Rectal smooth muscle tissue (tissue), 1 donor: ENCODE results near the gene CPM.

Experiments
- H3K27ac ChIP-seq: one replicate; pipeline ENCODE4 v1.7.0; 2013; ENCODE audit warnings: low read depth, low read length, inconsistent platforms
- H3K27me3 ChIP-seq: one replicate; pipeline ENCODE4 v1.7.0; 2013; ENCODE audit warnings: low read length; ENCODE audit not compliant: control insufficient read depth, insufficient read depth
- H3K36me3 ChIP-seq: one replicate; pipeline ENCODE4 v1.7.0; 2013; ENCODE audit warnings: low read length; ENCODE audit not compliant: control insufficient read depth, insufficient read depth
- H3K4me1 ChIP-seq: one replicate; pipeline ENCODE4 v1.7.0; 2013; ENCODE audit warnings: low read length; ENCODE audit not compliant: control insufficient read depth, insufficient read depth
- H3K4me3 ChIP-seq: one replicate; pipeline ENCODE4 v1.7.0; 2013; ENCODE audit warnings: low read length
- H3K9ac ChIP-seq: one replicate; pipeline ENCODE4 v1.7.0; 2013; ENCODE audit warnings: low read length

Gene CPM

DNA sequence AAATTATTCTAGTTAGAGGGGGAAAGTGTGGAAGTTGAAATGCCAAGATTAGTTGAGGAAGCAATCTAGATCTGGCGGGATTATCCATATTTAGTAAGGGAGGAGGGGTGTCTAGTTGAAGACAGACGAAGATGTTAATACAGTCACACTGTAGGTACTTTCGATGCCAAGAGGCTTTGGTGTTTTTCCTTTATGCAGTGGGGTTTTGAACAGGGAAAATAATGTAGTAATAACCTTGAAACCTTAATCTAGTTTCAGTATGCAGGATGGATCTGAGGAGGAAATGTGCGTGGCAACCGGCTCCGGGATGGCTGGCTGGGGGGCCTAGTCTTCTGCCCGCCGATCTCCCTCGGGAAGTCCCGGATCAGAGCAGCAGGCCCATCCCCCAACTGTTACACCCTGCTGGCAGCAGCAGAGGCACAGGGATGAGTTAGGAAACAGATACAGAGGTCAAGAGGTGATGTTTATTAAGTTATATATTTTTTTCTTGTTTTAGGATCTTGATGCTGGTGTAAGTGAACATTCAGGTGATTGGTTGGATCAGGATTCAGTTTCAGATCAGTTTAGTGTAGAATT is 97.5 kb downstream of the CPM start:
- H3K27ac ChIP-seq = no peak overlapping the region
- H3K36me3 ChIP-seq = peaks cover 18% of the 10 kb centered on the region
- no peak overlapping the region for H3K9ac ChIP-seq
- no peak overlapping the region for H3K4me3 ChIP-seq
- no peaks in the 10 kb centered on the region for H3K4me1 ChIP-seq
- H3K27me3 ChIP-seq = no peaks in the 10 kb centered on the region

DNA sequence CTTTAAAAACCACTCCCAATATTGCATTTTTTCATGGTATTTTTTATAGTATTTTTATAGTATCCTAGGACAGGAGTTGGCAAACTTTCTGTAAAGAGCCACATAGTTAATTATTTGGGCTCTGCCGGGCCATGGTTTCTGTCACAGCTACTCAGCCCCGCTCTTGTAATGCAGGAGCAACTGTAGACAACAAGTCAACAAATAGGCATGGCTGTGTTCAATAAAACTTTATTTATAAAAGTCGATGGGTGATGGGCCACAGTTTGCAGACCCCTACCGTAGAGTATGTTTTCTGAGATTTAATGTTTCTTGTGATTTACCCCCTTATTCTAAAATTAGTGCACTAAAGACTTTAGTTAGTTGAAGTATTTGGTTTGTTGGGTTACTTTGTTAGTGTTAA is 99.5 kb downstream of the CPM start:
- H3K36me3 ChIP-seq = peaks cover 13% of the 10 kb centered on the region
- no peaks in the 10 kb centered on the region for H3K4me1 ChIP-seq
- H3K27me3 ChIP-seq = no peaks in the 10 kb centered on the region
- H3K9ac ChIP-seq = no peak overlapping the region
- no peak overlapping the region for H3K27ac ChIP-seq
- H3K4me3 ChIP-seq = no peak overlapping the region

DNA sequence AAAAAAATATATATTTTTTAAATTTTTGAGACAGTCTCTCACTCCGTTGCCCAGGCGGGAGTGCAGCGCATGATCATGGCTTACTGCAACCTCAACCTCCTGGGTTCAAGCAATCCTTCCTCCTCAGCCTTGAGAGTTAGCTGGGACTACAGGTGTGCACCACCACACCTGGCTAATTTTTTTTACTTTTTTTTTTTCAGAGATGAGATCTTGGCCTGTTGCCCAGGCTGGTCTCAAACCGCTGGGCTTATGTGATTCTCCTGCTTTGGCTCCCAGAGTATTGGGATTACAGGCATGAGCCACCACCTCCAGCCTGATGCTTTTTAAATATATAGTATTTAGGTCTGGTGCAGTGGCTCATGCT is 100.5 kb downstream of the CPM start:
- no peak overlapping the region for H3K4me3 ChIP-seq
- no peak overlapping the region for H3K9ac ChIP-seq
- H3K4me1 ChIP-seq = no peaks in the 10 kb centered on the region
- H3K27ac ChIP-seq = no peak overlapping the region
- peaks cover 7% of the 10 kb centered on the region for H3K36me3 ChIP-seq
- H3K27me3 ChIP-seq = no peaks in the 10 kb centered on the region

DNA sequence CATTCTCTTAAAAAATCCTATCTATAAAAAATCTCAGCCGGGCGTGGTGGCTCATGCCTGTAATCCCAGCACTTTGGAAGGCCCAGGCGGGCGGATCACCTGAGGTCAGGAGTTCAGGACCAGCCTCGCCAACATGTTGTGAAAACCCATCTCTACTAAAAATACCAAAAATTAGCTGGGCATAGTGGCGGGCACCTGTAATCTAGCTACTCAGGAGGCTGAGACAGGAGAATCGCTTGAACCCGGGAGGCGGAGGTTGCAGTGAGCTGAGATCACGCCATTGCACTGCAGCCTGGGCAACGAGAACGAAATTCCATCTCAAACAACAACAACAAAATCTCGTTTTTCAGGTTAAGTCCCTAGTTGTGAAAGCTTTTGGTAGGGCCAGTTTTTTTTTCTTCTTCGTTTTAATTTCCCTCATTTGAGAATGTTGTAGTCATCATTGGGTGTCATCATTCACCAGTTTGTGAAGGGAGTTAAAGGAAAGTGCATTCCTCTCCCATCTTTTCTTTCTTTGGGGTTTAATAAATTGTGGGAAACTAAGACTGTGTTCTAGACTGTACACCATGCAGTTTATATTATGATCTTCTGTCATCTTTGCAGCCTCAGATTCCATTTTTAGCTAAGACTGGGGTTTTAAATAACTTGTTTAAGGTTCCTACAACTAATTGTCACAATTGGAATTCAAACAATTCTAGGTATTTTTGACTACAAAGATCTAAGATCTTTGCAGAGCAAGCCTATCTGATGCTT is 101.0 kb downstream of the CPM start:
- no peak overlapping the region for H3K9ac ChIP-seq
- H3K36me3 ChIP-seq = peaks cover 7% of the 10 kb centered on the region
- H3K4me3 ChIP-seq = no peak overlapping the region
- H3K27ac ChIP-seq = no peak overlapping the region
- H3K4me1 ChIP-seq = no peaks in the 10 kb centered on the region
- H3K27me3 ChIP-seq = no peaks in the 10 kb centered on the region

DNA sequence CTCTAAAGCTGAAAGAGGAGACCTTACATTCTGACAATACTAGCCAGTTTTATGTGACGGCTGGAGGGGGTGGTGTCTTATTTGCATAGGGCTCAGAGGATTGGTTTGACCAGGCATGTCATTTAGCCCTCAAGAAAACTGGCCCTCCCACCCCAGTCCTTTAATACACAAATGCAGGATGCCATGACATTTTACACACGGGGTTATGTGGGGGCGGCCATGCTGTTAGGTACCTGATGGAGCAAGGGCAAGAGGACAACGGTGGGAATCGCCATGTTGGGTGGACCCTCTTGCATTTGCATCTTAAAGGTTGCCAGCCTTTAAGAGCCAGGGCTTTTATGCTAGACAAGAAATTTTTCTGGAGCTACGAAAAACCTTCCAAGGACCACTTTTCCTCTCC is 101.7 kb downstream of the CPM start:
- no peaks in the 10 kb centered on the region for H3K27me3 ChIP-seq
- H3K27ac ChIP-seq = no peak overlapping the region
- H3K36me3 ChIP-seq = peaks cover 5% of the 10 kb centered on the region
- no peaks in the 10 kb centered on the region for H3K4me1 ChIP-seq
- no peak overlapping the region for H3K9ac ChIP-seq
- no peak overlapping the region for H3K4me3 ChIP-seq

DNA sequence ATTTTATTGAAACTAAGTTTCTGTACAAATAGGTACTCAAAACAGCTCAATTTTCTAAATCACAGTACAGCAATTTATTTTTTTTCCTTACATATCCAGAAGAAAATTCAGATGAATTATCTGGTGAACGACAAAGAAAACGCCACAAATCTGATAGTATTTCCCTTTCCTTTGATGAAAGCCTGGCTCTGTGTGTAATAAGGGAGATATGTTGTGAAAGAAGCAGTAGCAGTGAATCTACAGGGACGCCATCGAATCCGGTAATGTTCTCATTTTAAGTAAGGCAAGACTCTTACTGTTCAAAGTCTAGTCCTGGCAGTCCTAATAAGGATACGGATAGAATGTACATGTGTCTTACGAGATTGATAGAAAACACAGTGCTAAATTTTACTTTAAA is 104.3 kb downstream of the CPM start:
- H3K4me1 ChIP-seq = no peaks in the 10 kb centered on the region
- H3K36me3 ChIP-seq = peaks cover 14% of the 10 kb centered on the region
- no peak overlapping the region for H3K4me3 ChIP-seq
- H3K9ac ChIP-seq = no peak overlapping the region
- H3K27ac ChIP-seq = no peak overlapping the region
- no peaks in the 10 kb centered on the region for H3K27me3 ChIP-seq

DNA sequence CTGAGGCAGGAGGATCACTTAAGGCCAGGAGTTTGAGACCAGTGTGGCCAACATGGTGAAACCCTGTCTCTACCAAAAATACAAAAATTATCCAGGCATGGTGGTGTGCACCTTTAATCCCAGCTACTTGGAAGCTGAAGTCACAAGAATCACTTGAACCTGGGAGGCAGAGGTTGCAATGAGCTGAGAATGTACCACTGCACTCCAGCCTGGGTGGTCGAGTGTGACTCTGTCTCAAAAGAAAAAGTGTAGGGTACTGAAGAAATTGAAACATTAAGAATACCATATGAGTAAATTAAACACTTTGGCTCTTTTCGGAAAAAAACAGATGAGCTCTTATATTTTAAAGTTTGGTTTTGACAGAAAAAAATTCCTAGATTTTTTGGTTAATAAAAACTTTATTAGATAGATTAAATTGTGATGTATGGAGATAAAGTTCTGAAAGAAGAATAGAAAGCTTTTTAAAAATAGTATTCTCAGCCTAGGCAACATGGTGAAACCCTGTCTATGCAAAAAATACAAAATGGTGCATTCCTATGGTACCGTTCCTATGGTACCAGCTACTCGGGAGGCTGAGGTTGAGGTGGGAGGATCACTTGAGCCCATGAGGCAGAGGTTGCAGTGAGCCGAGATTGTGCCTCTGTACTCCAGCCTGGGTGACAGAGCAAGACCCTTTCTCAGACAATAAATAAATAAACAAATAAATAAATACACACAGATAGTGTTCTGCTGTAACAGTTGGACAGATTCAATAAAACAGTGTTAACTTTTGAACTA is 104.9 kb downstream of the CPM start:
- Histone ChIP-seq H3K4me1 (no peaks in the 10 kb centered on the region), H3K36me3 (peaks cover 15% of the 10 kb centered on the region), H3K27ac (no peak overlapping the region)

DNA sequence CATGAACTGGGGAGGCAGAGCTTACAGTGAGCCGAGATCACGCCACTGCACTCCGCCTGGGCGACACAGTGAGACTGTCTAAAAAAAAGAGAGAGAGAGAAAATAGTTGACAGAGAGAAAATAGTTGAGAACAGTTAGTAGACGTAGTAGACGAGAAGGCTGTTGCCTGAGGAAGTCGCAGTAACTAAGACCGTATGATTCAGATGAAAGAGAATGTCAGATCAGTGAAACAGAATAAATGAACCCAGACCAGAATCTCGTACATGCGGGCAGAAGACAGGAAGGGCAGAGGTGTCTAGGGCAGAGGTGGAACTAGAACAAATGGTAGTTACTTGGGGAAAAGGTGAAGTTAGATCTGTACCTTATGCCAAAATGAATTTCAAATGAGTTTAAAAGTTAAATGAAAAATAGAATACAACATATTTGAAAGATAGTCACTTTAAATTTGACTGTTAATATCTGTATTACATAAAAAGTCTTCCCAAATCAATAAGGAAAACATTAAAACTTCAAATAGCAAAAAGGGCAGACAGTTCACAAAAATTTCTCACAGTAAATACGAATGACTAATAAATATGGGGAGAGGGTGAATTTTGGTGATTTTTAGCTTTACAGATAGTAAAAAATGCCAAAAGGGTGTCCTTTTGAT is 107.3 kb downstream of the CPM start:
- no peak overlapping the region for H3K27ac ChIP-seq
- H3K27me3 ChIP-seq = no peaks in the 10 kb centered on the region
- H3K4me1 ChIP-seq = no peaks in the 10 kb centered on the region
- H3K9ac ChIP-seq = no peak overlapping the region
- no peak overlapping the region for H3K4me3 ChIP-seq
- peaks cover 11% of the 10 kb centered on the region for H3K36me3 ChIP-seq

More for the DNA sequence above, 104.9 kb downstream of the CPM start:
- Histone ChIP-seq H3K4me3 (no peak overlapping the region), H3K27me3 (no peaks in the 10 kb centered on the region), H3K9ac (no peak overlapping the region)

DNA sequence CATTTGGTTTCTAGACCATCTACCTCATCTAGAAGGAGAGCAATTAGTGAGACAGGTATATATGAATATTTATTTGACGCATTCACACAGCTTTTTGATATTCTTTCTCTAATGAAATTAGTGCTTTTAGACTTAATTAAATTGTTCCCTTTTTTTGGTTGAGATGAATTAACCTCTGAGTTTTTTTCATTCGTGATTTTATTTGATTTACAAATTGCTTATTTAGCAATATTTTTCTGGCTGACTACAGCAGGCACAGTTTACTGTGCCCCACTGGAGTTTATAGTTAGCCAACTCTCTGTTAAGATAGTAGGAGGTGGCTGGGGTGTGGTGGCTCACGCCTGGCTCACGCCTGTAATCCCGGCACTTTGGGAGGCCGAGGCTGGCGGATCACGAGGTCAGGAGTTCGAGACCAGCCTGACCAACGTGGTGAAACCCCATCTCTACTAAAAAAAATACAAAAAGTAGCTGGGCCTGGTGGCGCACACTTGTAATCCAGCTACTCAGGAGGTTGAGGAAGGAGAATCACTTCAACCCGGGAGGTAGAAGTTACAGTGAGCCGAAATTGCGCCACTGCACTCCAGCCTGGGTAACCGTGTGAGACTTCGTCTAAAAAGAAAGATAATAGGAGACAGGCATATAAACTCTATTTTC is 108.2 kb downstream of the CPM start:
- H3K4me3 ChIP-seq = no peak overlapping the region
- H3K27me3 ChIP-seq = no peaks in the 10 kb centered on the region
- peaks cover 13% of the 10 kb centered on the region for H3K36me3 ChIP-seq

DNA sequence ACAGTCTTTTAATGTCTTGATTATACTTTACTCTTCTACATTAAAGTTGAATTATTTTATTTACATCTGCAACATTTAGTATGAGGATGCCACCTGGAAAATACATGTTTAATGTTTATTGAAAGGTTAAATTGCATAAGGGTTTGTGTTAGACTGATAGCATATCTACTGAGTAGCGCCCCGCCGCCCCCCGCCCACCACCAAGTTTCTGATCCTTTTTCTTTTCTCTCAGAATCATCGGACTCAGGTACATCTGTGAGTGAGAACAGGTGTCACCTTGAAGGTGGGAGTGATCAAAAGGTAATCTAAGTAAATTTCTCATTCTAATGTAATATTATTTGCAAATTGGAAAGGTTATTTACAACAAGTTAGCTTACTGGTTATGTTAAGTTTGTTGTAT is 108.8 kb downstream of the CPM start:
- H3K27me3 ChIP-seq = no peaks in the 10 kb centered on the region
- H3K36me3 ChIP-seq = peaks cover 13% of the 10 kb centered on the region
- H3K27ac ChIP-seq = no peak overlapping the region
- no peak overlapping the region for H3K4me3 ChIP-seq
- H3K9ac ChIP-seq = no peak overlapping the region
- H3K4me1 ChIP-seq = no peaks in the 10 kb centered on the region

More for the DNA sequence above, 108.2 kb downstream of the CPM start:
- H3K4me1 ChIP-seq = no peaks in the 10 kb centered on the region
- H3K27ac ChIP-seq = no peak overlapping the region
- no peak overlapping the region for H3K9ac ChIP-seq

DNA sequence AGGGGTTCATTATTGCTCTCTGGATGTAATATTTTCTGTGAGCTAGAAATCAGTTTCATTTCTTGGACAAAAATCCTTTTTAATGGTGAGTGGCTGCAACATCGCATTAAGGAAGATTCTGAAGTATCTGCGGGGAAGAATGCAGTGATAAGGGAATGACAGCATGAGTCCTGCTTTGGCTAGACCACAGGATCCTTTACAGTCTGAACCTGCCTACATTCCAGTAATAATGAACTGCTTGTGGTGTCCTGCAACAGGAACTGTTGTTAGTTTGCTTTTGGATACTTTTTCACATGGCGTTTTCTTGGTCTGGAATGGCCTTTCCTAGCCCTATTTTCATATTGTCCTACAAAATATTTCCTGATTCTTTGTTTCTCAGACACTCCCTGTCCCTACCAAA is 109.3 kb downstream of the CPM start:
- peaks cover 13% of the 10 kb centered on the region for H3K36me3 ChIP-seq
- no peak overlapping the region for H3K4me3 ChIP-seq
- no peak overlapping the region for H3K27ac ChIP-seq
- H3K27me3 ChIP-seq = no peaks in the 10 kb centered on the region
- no peak overlapping the region for H3K9ac ChIP-seq
- no peaks in the 10 kb centered on the region for H3K4me1 ChIP-seq
